ENCODE data around the gene ORAI3. TPM values are rescaled to one million over a fixed set of nuclear protein-coding genes. Genes with fewer than 3 reads are reported as not detected.
A peak's percentile ranks its signal among the peaks of the same experiment; 100 is the strongest.

The ORAI3 gene
- total and polyA plus RNA-seq, 2 of the 13 experiments (the other 11 are each of a cell fraction or from before 2014, with no cell fraction given): 11.4 to 32.0 TPM

- FAIRE-seq: no peak
- Histone ChIP-seq H3K4me3 (replicated peaks in 1 of 3; ENCODE audit: insufficient read depth in 1 of 3, low read depth in 2 of 3, low read length in 3 of 3) (peak overlapping the region; percentile 65 to 75 (median 68); a peak in 5 of 6 replicates), H3K79me2 (ENCODE audit: insufficient read depth, low read length) (no peaks in the 10 kb centered on the region), H3K27ac (ENCODE audit: extremely low read length, insufficient read depth, low read length) (no peak overlapping the region), H4K20me1 (ENCODE audit: insufficient read depth, low read length) (no peaks in the 10 kb centered on the region; the same call in 1 of the 2 replicates), H3K4me1 (ENCODE audit: insufficient read depth, low read length) (peaks cover 19% of the 10 kb centered on the region), H3K4me2 (ENCODE audit: low read depth, low read length) (peak overlapping the region; percentile 63), H3K27me3 (ENCODE audit: control insufficient read depth in 1 of 2, insufficient read depth in 2 of 2, low read length in 2 of 2) (no peaks in the 10 kb centered on the region; a peak in 1 of 5 replicates), H2AFZ (ENCODE audit: low read length) (no peak overlapping the region), H3K36me3 (replicated peaks in 1 of 2; ENCODE audit: control insufficient read depth in 1 of 2, insufficient read depth in 2 of 2, low read length in 2 of 2) (peaks cover 1 to 9% of the 10 kb centered on the region in 2 experiments; a peak in 2 of 5 replicates), H3K9me3 (ENCODE audit: low read length) (no peaks in the 10 kb centered on the region), H3K9ac (ENCODE audit: insufficient read depth, low read depth, low read length) (peak overlapping the region; percentile 67)
- 20% methylated on average over 25 of the region's 53 CpGs for WGBS (ENCODE audit: low lambda C conversion rate)
- POLR2A ChIA-PET: interaction anchor here (0.6 to 1.5 kb wide), 13 partner anchors 8 to 216 kb away, joined by 3 to 7 read pairs (median 3); partner anchors contain the start of genes CTF1, ORAI3 and PHKG2
- no peak for ATAC-seq
- no TSS peak for BruUV-seq (replicated peaks)
- intact Hi-C loops (cut with micrococcal nuclease; ENCODE audit: unreplicated experiment) (loop anchor here (10.0 kb wide), 1 partner anchor 229 kb away; the partner anchor contains the start of gene SRCAP), in situ Hi-C loops (cut with HindIII; ENCODE audit: extremely low pct_ligation_motif_present, low pct_unique_long_range_greater_than_20kb) (loop anchor here (5.0 kb wide), 1 partner anchor 82 kb away; no protein-coding TSS in a partner anchor)
- DNase-seq (ENCODE audit: low spot score): no peak
- CTCF ChIA-PET (ENCODE audit: low intra/inter-chr PET ratio, low total read pairs): no interaction called here
- TF ChIP-seq, protein P1, sequence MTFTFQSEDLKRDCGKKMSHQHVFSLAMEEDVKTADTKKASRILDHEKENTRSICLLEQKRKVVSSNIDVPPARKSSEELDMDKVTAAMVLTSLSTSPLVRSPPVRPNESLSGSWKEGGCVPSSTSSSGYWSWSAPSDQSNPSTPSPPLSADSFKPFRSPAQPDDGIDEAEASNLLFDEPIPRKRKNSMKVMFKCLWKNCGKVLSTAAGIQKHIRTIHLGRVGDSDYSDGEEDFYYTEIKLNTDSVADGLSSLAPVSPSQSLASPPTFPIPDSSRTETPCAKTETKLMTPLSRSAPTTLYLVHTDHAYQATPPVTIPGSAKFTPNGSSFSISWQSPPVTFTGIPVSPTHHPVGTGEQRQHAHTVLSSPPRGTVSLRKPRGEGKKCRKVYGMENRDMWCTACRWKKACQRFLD (CRISPR knock-in tag; IDR thresholded peaks at IDR 0.05; ENCODE audit: borderline replicate concordance): no peak
- 0 out of 2 replicates have a peak, but pooled peaks have one; percentile 14 for TF ChIP-seq ARID4A (CRISPR knock-in tag; IDR thresholded peaks at IDR 0.05; ENCODE audit: borderline replicate concordance)
- no peak for TF ChIP-seq TAF1 (CRISPR knock-in tag; IDR thresholded peaks at IDR 0.05)
- no peak for TF ChIP-seq ZNF468 (CRISPR knock-in tag; IDR thresholded peaks at IDR 0.05)
- no peak for TF ChIP-seq ZIK1 (CRISPR knock-in tag; IDR thresholded peaks at IDR 0.05; ENCODE audit: borderline replicate concordance, low read depth)
- no peak for TF ChIP-seq SRY (CRISPR knock-in tag; IDR thresholded peaks at IDR 0.05)
- TF ChIP-seq ATF2 (CRISPR knock-in tag; IDR thresholded peaks at IDR 0.05): no peak
- TF ChIP-seq, protein P2, sequence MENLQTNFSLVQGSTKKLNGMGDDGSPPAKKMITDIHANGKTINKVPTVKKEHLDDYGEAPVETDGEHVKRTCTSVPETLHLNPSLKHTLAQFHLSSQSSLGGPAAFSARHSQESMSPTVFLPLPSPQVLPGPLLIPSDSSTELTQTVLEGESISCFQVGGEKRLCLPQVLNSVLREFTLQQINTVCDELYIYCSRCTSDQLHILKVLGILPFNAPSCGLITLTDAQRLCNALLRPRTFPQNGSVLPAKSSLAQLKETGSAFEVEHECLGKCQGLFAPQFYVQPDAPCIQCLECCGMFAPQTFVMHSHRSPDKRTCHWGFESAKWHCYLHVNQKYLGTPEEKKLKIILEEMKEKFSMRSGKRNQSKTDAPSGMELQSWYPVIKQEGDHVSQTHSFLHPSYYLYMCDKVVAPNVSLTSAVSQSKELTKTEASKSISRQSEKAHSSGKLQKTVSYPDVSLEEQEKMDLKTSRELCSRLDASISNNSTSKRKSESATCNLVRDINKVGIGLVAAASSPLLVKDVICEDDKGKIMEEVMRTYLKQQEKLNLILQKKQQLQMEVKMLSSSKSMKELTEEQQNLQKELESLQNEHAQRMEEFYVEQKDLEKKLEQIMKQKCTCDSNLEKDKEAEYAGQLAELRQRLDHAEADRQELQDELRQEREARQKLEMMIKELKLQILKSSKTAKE (CRISPR knock-in tag; IDR thresholded peaks at IDR 0.05; ENCODE audit: borderline replicate concordance): no peak
- no peak for TF ChIP-seq ZNF747 (CRISPR knock-in tag; IDR thresholded peaks at IDR 0.05; ENCODE audit: borderline replicate concordance)
- TF ChIP-seq HNRNPK (IDR thresholded peaks at IDR 0.05; ENCODE audit: low read depth, low read length, poor library complexity, severe bottlenecking): peak; percentile 10
- no peak for TF ChIP-seq ZNF10 (CRISPR knock-in tag; IDR thresholded peaks at IDR 0.05; ENCODE audit: borderline replicate concordance, low read depth)
- 0 out of 2 replicates have a peak, but pooled peaks have one; percentile 27 for TF ChIP-seq ZNF768 (CRISPR knock-in tag; IDR thresholded peaks at IDR 0.05)
Observed at GRCh38 chr16:30924076-30924912, 24.6 kb upstream of the ORAI3 start.
